ENCODE data around the gene TNFRSF4.

GRCh38 chr1:1204425-1204920, 9.5 kb downstream of the TNFRSF4 start:
- TF ChIP-seq CTCF (IDR thresholded peaks at IDR 0.05; ENCODE audit: insufficient read depth, low read length) (no peak), SPI1 (IDR thresholded peaks at IDR 0.05; ENCODE audit: borderline replicate concordance, low read depth) (no peak)

Measured in HL-60 (cell line).